ENCODE measurements around the gene ALOX5AP. TPM values are rescaled to one million over a fixed set of nuclear protein-coding genes. Genes with fewer than 3 reads are reported as not detected.

The ALOX5AP gene
- total RNA-seq, 1 donor from 2014 or later, result 65.8 TPM

GRCh38 chr13:30702006-30702405 lies 33.3 kb upstream of the ALOX5AP start:
- intact Hi-C loops (cut with micrococcal nuclease), result loop anchor here (5.0 kb wide), 1 partner anchor 35 kb away; the partner anchor contains the start of gene ALOX5AP
- no peak overlapping the region for H3K4me3 Mint-ChIP-seq
- H3K27ac Mint-ChIP-seq, result no peak overlapping the region
- H3K27me3 Mint-ChIP-seq (ENCODE audit: insufficient read depth), result peaks cover 25% of the 10 kb centered on the region
- no peak for DNase-seq (ENCODE audit: low spot score)
- no peaks in the 10 kb centered on the region for H3K9me3 Mint-ChIP-seq
- peaks cover 27% of the 10 kb centered on the region for H3K4me1 Mint-ChIP-seq (ENCODE audit: low read depth)
- H3K36me3 Mint-ChIP-seq (ENCODE audit: low read depth), result no peaks in the 10 kb centered on the region

DNA sequence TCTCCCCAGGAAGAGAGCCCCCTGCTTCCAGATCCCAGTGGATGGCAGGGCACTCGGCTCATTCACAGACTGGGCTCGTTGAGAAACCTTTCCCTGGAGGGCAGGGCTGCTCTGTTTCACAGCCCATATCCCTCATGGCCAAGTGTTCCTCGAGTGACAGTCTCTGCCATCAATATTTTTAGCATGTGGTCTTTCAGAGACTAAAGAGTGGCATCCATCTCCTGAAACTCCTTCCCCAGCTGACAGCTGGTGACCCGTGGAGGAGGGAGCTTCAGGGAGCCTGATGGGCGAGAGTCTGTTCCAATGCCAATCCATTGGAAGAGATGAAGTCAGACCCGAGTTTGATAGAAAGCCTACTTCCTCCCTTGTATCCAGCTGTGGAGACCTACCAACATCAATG lies 30.7 kb upstream of the ALOX5AP start:
- Mint-ChIP-seq H3K4me1 (ENCODE audit: low read depth) (peaks cover 21% of the 10 kb centered on the region), H3K4me3 (no peak overlapping the region), H3K27me3 (ENCODE audit: insufficient read depth) (peaks cover 12% of the 10 kb centered on the region), H3K9me3 (no peaks in the 10 kb centered on the region), H3K27ac (no peak overlapping the region), H3K36me3 (ENCODE audit: low read depth) (no peaks in the 10 kb centered on the region)
- intact Hi-C loops (cut with micrococcal nuclease), result loop anchor here (5.0 kb wide), 1 partner anchor 33 kb away; the partner anchor contains the start of gene ALOX5AP
- DNase-seq (ENCODE audit: low spot score), result no peak

DNA sequence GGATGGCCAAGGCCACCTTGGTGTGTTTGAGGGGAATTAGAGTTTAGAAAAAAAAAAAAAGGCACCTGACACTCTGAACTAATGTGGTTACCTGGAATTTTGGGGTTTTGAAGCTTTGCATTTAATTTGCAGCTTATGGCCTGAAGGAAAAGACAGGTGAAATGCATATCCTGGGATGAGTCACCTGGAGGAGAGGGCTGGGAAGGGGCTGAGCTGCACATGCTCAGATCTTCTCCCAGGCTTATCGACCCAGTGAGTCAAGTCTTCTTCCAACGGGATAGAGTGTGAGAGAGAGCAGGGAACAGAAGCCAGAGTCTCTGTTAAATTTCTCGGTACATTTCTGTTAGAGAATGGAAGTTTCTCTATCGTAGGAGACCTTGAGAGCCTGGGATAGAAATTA lies 29.7 kb upstream of the ALOX5AP start:
- peaks cover 8% of the 10 kb centered on the region for H3K27me3 Mint-ChIP-seq (ENCODE audit: insufficient read depth)
- intact Hi-C loops (cut with micrococcal nuclease), result no loop called here
- DNase-seq (ENCODE audit: low spot score), result no peak
- no peaks in the 10 kb centered on the region for H3K36me3 Mint-ChIP-seq (ENCODE audit: low read depth)
- H3K9me3 Mint-ChIP-seq, result no peaks in the 10 kb centered on the region
- no peak overlapping the region for H3K4me3 Mint-ChIP-seq
- H3K4me1 Mint-ChIP-seq (ENCODE audit: low read depth), result peaks cover 15% of the 10 kb centered on the region
- no peak overlapping the region for H3K27ac Mint-ChIP-seq

GRCh38 chr13:30708541-30708940 lies 26.8 kb upstream of the ALOX5AP start:
- DNase-seq (ENCODE audit: low spot score), result no peak
- Mint-ChIP-seq H3K27ac (no peak overlapping the region), H3K4me1 (ENCODE audit: low read depth) (peaks cover 23% of the 10 kb centered on the region), H3K4me3 (no peak overlapping the region), H3K36me3 (ENCODE audit: low read depth) (peaks cover 3% of the 10 kb centered on the region), H3K27me3 (ENCODE audit: insufficient read depth) (peaks cover 2% of the 10 kb centered on the region), H3K9me3 (no peaks in the 10 kb centered on the region)
- intact Hi-C loops (cut with micrococcal nuclease), result no loop called here

DNA sequence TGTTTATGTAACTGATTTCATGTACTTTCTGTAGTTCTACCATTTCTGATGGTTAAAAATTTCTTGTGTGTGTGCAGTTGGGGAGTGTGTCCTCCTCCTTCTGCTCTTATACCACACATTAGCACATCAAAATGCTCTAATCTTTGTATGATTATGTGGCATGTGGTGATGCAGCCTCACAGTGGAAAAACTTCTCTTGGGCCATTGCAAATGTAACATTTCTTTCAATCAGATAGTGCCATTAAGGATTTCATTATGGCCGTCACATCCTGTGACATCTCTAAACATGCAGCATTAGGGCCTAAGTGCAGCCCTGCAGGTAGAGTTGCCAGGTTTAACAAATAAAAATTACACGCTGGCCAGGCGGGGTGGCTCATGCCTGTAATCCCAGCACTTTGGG lies 24.9 kb upstream of the ALOX5AP start:
- DNase-seq (ENCODE audit: low spot score), result no peak
- Mint-ChIP-seq H3K4me1 (ENCODE audit: low read depth) (peaks cover 31% of the 10 kb centered on the region), H3K4me3 (no peak overlapping the region), H3K27ac (no peak overlapping the region), H3K36me3 (ENCODE audit: low read depth) (peaks cover 3% of the 10 kb centered on the region), H3K9me3 (no peaks in the 10 kb centered on the region), H3K27me3 (ENCODE audit: insufficient read depth) (no peaks in the 10 kb centered on the region)
- intact Hi-C loops (cut with micrococcal nuclease), result loop anchor here (2.0 kb wide), 1 partner anchor 32 kb away; no protein-coding TSS in a partner anchor

DNA sequence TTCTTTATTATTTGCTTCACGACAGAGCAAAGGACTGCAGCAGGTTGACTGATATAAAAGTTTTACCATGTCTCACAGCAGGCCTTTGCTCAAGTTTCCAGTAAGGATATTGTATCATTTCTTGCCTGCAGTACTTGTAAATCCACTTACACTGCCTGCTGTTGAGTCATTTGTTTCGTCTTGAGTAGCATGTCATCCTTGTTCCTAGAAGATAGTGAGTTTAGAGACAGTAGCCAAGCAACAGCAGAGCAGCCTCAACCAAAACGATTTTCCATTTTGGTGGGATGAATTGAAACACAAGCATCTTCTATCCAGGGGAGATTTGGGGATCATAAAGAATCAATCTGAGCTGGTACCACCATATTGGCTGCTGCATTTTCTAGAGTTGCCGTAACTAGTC lies 24.0 kb upstream of the ALOX5AP start:
- Mint-ChIP-seq H3K4me1 (ENCODE audit: low read depth) (peaks cover 31% of the 10 kb centered on the region), H3K9me3 (no peaks in the 10 kb centered on the region), H3K27me3 (ENCODE audit: insufficient read depth) (no peaks in the 10 kb centered on the region), H3K27ac (peak overlapping the region; percentile 86), H3K4me3 (peak overlapping the region; percentile 3), H3K36me3 (ENCODE audit: low read depth) (peaks cover 3% of the 10 kb centered on the region)
- intact Hi-C loops (cut with micrococcal nuclease), result loop anchor here (1.0 to 2.0 kb wide), 3 partner anchors 29 to 33 kb away; no protein-coding TSS in a partner anchor
- DNase-seq (ENCODE audit: low spot score), result no peak

- Mint-ChIP-seq H3K4me3 (no peak overlapping the region), H3K27ac (peak overlapping the region; percentile 86), H3K36me3 (ENCODE audit: low read depth) (peaks cover 3% of the 10 kb centered on the region), H3K4me1 (ENCODE audit: low read depth) (peaks cover 31% of the 10 kb centered on the region), H3K9me3 (no peaks in the 10 kb centered on the region), H3K27me3 (ENCODE audit: insufficient read depth) (no peaks in the 10 kb centered on the region)
- DNase-seq (ENCODE audit: low spot score), result no peak
- intact Hi-C loops (cut with micrococcal nuclease), result loop anchor here (1.0 to 2.0 kb wide), 3 partner anchors 28 to 33 kb away; no protein-coding TSS in a partner anchor
Observed at GRCh38 chr13:30711837-30712236, 23.5 kb upstream of the ALOX5AP start.

DNA sequence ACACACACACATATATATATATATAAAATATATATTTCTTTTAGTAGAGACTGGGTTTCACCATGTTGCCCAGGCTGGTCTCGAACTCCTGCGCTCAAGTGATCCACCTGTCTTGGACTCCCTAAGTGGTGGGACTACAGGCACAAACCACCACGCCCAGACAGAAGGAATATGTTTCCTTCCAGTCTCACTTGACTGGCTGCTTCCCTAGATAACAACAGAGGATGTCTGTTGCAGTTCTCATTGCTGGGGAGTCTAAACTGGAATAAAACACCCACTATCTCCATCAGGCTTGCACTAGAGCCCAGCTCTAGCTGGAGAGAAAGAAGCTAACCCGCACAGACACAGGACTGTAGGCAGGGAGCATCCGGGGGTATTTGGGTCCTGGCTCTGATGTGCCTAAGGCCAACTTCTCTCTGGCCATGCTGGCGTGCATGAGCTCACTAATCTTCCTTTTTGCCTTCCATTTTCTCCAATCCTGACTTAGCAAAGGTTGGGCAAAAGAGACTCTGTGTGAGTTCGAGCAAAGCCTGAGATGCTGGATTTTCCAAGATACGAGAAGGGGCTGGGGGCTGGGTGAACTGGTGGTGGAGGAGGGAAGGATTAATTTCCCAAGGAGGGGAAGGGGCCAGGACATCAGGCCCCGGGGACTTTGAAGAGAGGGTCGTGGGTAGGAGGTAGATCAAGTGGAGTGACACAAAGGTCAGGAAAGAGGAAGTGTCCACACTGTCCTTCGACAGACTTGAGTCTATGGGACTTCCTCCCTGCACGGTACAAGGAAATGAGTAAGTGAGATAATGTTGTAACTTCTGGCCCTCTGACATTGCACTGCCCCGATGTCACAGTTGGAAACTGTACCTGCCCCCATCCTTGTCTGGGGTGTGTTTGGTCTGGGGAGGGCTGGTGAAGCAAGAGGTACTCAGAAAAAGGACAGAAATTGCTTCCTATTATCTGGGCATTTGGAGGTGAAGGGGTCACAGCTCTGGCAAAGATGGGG lies 22.5 kb upstream of the ALOX5AP start:
- intact Hi-C loops (cut with micrococcal nuclease), result no loop called here
- Mint-ChIP-seq H3K4me3 (peak overlapping the region; percentile 27), H3K27ac (peak overlapping the region; percentile 85), H3K27me3 (ENCODE audit: insufficient read depth) (no peaks in the 10 kb centered on the region), H3K4me1 (ENCODE audit: low read depth) (peaks cover 31% of the 10 kb centered on the region), H3K36me3 (ENCODE audit: low read depth) (peaks cover 3% of the 10 kb centered on the region), H3K9me3 (no peaks in the 10 kb centered on the region)
- DNase-seq (ENCODE audit: low spot score), result no peak

DNA sequence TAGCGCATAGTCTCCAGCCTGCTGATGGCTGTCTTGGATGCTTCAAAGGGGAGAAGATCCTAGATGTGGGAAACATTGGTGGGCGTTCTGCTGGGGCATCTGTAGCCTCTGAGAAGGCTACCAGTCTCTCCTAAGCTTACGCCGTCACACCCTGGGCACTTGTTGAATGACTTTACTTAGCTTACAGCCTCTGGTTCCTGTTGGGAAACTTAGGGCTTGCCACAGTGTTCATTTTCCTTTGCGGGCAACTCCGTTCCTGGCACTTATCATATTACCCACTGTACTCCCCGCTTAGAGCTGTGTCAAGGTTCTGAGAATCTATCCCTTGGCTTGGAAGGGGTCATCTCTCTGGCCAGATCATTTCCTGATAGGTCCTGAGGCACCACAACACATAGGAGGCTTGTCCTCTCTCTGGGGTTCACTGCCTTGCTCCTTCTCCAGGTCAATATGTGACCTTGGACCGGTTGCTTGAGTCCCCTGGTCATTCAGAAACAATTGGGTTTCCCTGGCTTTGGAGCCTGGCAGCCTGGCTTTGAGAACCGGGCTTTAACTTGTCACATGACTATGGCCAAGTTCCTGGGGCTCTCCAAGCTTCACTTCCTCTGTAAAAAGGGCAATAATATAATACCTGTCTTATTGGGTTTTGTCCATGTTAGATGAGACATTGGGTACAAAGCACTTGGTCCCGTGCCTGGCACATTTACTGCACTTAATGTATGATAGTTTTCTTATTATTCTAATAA lies 20.5 kb upstream of the ALOX5AP start:
- Mint-ChIP-seq H3K27me3 (ENCODE audit: insufficient read depth) (peaks cover 4% of the 10 kb centered on the region), H3K4me1 (ENCODE audit: low read depth) (peaks cover 31% of the 10 kb centered on the region), H3K4me3 (no peak overlapping the region), H3K27ac (no peak overlapping the region), H3K9me3 (no peaks in the 10 kb centered on the region), H3K36me3 (ENCODE audit: low read depth) (peaks cover 3% of the 10 kb centered on the region)
- DNase-seq (ENCODE audit: low spot score), result no peak
- intact Hi-C loops (cut with micrococcal nuclease), result no loop called here

GRCh38 chr13:30715372-30715756 lies 20.0 kb upstream of the ALOX5AP start:
- peaks cover 4% of the 10 kb centered on the region for H3K27me3 Mint-ChIP-seq (ENCODE audit: insufficient read depth)
- H3K9me3 Mint-ChIP-seq, result no peaks in the 10 kb centered on the region
- H3K36me3 Mint-ChIP-seq (ENCODE audit: low read depth), result peaks cover 3% of the 10 kb centered on the region
- peaks cover 35% of the 10 kb centered on the region for H3K4me1 Mint-ChIP-seq (ENCODE audit: low read depth)
- DNase-seq (ENCODE audit: low spot score), result no peak
- intact Hi-C loops (cut with micrococcal nuclease), result no loop called here
- H3K4me3 Mint-ChIP-seq, result no peak overlapping the region
- H3K27ac Mint-ChIP-seq, result no peak overlapping the region

GRCh38 chr13:30715837-30716236 lies 19.5 kb upstream of the ALOX5AP start:
- no peak for DNase-seq (ENCODE audit: low spot score)
- H3K27me3 Mint-ChIP-seq (ENCODE audit: insufficient read depth), result peaks cover 4% of the 10 kb centered on the region
- H3K27ac Mint-ChIP-seq, result no peak overlapping the region
- H3K4me3 Mint-ChIP-seq, result no peak overlapping the region
- H3K36me3 Mint-ChIP-seq (ENCODE audit: low read depth), result peaks cover 3% of the 10 kb centered on the region
- intact Hi-C loops (cut with micrococcal nuclease), result no loop called here
- H3K9me3 Mint-ChIP-seq, result no peaks in the 10 kb centered on the region
- H3K4me1 Mint-ChIP-seq (ENCODE audit: low read depth), result peaks cover 40% of the 10 kb centered on the region

DNA sequence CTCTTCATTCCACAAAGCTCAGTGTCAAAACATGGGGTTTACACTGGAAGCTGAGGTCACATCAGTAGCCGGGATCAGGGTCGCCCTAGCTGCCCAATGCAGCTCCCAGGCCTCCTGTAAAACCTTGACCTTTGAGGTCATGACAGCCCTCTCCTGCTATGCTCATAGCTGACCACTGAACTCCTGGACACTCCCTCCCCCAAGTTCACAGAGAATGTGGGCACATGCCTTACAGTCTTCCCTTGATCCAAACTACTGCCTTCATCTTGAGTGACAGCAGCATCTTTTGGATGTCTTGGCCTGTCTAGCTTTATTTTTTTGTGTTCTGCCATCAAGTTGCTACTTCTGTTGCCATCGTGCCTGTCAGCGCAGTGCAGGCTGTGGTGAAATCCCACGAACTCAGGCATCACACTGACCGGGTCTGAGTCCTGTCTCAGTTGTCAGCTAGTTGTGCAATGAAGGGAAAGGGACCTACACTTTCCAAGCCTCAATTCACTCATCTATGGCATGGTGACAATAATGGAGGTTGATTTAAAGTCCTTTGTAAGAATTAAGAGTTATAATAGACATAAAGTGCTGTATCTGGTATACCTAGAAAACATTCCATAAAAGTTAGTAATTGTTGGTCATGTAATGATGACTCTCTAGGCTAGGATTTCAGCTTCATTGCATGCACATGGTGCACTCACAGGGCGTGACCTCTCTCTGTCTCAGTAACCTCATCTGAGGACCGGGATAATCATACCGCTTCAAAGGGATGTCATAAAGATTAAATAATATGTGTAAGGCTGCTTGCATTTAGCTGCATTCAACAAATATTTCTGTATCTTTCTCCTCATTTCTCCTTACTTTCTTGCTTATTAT lies 16.4 kb upstream of the ALOX5AP start:
- intact Hi-C loops (cut with micrococcal nuclease), result no loop called here
- peaks cover 14% of the 10 kb centered on the region for H3K27me3 Mint-ChIP-seq (ENCODE audit: insufficient read depth)
- H3K9me3 Mint-ChIP-seq, result no peaks in the 10 kb centered on the region
- H3K36me3 Mint-ChIP-seq (ENCODE audit: low read depth), result no peaks in the 10 kb centered on the region
- no peak overlapping the region for H3K4me3 Mint-ChIP-seq
- H3K4me1 Mint-ChIP-seq (ENCODE audit: low read depth), result peaks cover 26% of the 10 kb centered on the region
- DNase-seq (ENCODE audit: low spot score), result no peak
- H3K27ac Mint-ChIP-seq, result no peak overlapping the region

Measured in activated T-helper 1 cell treated with anti-CD3 and anti-CD28 coated beads, Interleukin-12 subunit alpha, Interleukin-12 subunit beta, Interleukin-2, Interleukin-4 antibody, amounts not matched to agents 30 ng/mL and 10 ng/mL and 1 ng/mL, durations not matched to agents 14 hours and 24 hours and 36 hours (primary cell).